Measurements from ENCODE around the gene TMEM51.

DNA sequence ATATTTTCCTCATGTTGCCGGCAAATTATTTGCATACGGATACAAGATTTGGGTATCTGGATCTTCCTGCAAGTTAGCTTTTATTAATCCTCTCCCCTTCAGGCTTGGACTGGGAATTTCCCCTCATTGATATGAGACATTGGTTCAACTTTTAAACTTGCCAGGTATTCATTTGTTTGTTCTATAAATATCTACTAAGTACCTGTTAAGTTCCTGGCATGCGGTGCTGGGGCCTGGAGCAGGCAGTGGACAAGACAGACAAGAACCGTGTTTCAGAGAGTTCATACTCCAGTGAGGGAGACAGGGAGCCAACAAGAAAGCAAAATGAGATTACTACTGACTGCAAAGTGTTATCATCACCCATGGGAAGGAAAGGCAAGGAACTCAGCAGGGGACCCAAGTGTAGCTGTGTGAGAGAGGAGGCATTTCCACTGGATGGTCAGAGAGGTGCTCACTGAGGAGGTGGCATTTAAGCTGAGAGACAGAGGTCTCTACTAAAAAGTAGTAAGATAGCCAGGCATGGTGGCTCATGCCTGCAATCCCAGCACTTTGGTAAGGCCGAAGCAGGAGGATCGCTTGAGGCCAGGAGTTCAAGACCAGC lies 54.4 kb downstream of the TMEM51 start:
- TF ChIP-seq, protein P1, sequence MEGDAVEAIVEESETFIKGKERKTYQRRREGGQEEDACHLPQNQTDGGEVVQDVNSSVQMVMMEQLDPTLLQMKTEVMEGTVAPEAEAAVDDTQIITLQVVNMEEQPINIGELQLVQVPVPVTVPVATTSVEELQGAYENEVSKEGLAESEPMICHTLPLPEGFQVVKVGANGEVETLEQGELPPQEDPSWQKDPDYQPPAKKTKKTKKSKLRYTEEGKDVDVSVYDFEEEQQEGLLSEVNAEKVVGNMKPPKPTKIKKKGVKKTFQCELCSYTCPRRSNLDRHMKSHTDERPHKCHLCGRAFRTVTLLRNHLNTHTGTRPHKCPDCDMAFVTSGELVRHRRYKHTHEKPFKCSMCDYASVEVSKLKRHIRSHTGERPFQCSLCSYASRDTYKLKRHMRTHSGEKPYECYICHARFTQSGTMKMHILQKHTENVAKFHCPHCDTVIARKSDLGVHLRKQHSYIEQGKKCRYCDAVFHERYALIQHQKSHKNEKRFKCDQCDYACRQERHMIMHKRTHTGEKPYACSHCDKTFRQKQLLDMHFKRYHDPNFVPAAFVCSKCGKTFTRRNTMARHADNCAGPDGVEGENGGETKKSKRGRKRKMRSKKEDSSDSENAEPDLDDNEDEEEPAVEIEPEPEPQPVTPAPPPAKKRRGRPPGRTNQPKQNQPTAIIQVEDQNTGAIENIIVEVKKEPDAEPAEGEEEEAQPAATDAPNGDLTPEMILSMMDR (IDR thresholded peaks at IDR 0.05; ENCODE audit: insufficient read depth, low read length, poor library complexity, severe bottlenecking), result no peak
- no peak for TF ChIP-seq EZH2phosphoT487 (conservative IDR thresholded peaks at IDR 0.05; ENCODE audit: low read length)
